B cell (primary cell): Measurements from ENCODE around the gene GRID1. TPM values are rescaled to one million over a fixed set of nuclear protein-coding genes. Genes with fewer than 3 reads are reported as not detected.

Source experiments
- ATAC-seq: fragments of 200-7000 bp; cut with Tn5 transposase; one replicate; pipeline ENCODE4 v1.10.0; 2021; ENCODE audit warnings: low read depth, mild to moderate bottlenecking, moderate number of reproducible peaks, moderate library complexity
- CTCF ChIA-PET: fragments of 350-600 bp; sonication (Branson Sonifier 250); formaldehyde crosslinking; loops from one replicate; lab custom pipeline; 2021; ENCODE audit warnings: antibody characterized with exemption, inconsistent platforms; lab: Charles Lee
- POLR2A ChIA-PET: fragments of 350-600 bp; sonication (Branson Sonifier 250); formaldehyde crosslinking; loops from one replicate; lab custom pipeline; 2021; ENCODE audit warnings: antibody characterized with exemption; lab: Charles Lee
- DNase-seq: peaks from one replicate; pipeline ENCODE4 v3.0.0; 2013
- H2AFZ ChIP-seq: 2 replicates; pipeline ENCODE4 v1.6.1; 2012; ENCODE audit warnings: mild to moderate bottlenecking, low read depth, low read length; ENCODE audit not compliant: insufficient read depth, poor library complexity, severe bottlenecking
- H3K27ac ChIP-seq, 2 donors: 1 replicate in 1 of 2; 2 replicates in 1 of 2; pipeline ENCODE4 v1.5.1; 2012 to 2013; ENCODE audit warnings: low read length in 2 of 2, mild to moderate bottlenecking in 2 of 2, moderate library complexity in 1 of 2
- H3K27me3 ChIP-seq, 4 experiments: fragments of 200-600 bp in 1 of 4; sonication (generic) in 1 of 4; replicated peaks in 1 of 4; 1 replicate in 2 of 4; 2 replicates in 2 of 4; pipeline versions ENCODE4 v1.6.1 to v1.7.0; 2013 to 2016; ENCODE audit warnings: low read length in 3 of 4, mild to moderate bottlenecking in 2 of 4, mixed read lengths in 1 of 4, moderate library complexity in 1 of 4; ENCODE audit not compliant: insufficient read depth in 4 of 4, control insufficient read depth in 3 of 4; ENCODE audit errors: control extremely low read depth in 1 of 4
- H3K36me3 ChIP-seq, 2 experiments: replicated peaks in 1 of 2; 1 replicate in 1 of 2; 2 replicates in 1 of 2; pipeline versions ENCODE4 v1.6.1 to v1.7.1; 2013; ENCODE audit warnings: low read length in 1 of 2; ENCODE audit not compliant: insufficient read depth in 2 of 2, control insufficient read depth in 1 of 2; ENCODE audit errors: control extremely low read depth in 1 of 2, extremely low read depth in 1 of 2
- H3K4me1 ChIP-seq, 2 donors: fragments of 200-600 bp in 1 of 2; sonication (generic) in 1 of 2; 1 replicate in 1 of 2; 2 replicates in 1 of 2; pipeline versions ENCODE4 v1.5.1 to v1.6.1; 2013 to 2017; ENCODE audit warnings: low read length in 2 of 2; ENCODE audit not compliant: control insufficient read depth in 2 of 2, insufficient read depth in 2 of 2
- H3K4me2 ChIP-seq: replicated peaks from 2 replicates; pipeline ENCODE3; 2012; ENCODE audit warnings: mild to moderate bottlenecking, low read depth, low read length; ENCODE audit not compliant: poor library complexity, severe bottlenecking
- H3K4me3 ChIP-seq, 5 experiments: fragments of 200-600 bp in 1 of 5; sonication (generic) in 1 of 5; 1 replicate in 3 of 5; 2 replicates in 2 of 5; pipeline versions ENCODE4 v1.5.1 to v1.7.0; 2011 to 2016; ENCODE audit warnings: low read length in 4 of 5, mild to moderate bottlenecking in 4 of 5, low read depth in 2 of 5, control low read depth in 1 of 5, moderate library complexity in 1 of 5; ENCODE audit not compliant: insufficient read depth in 1 of 5; ENCODE audit errors: control extremely low read depth in 1 of 5, extremely low read depth in 1 of 5
- H3K79me2 ChIP-seq: fragments of 200-600 bp; sonication (generic); one replicate; pipeline ENCODE4 v1.6.0; 2016; ENCODE audit warnings: low read length; ENCODE audit not compliant: control insufficient read depth, insufficient read depth
- H3K9ac ChIP-seq: fragments of 200-600 bp; sonication (generic); 2 replicates; pipeline ENCODE4 v1.6.1; 2017; ENCODE audit warnings: mild to moderate bottlenecking, low read length, moderate library complexity
- H3K9me3 ChIP-seq, 3 donors: one replicate each; pipeline versions ENCODE4 v1.6.1 to v1.7.1; 2013; ENCODE audit warnings: low read length in 2 of 3; ENCODE audit not compliant: control insufficient read depth in 2 of 3, insufficient read depth in 1 of 3; ENCODE audit errors: control extremely low read depth in 1 of 3
- H4K20me1 ChIP-seq: 2 replicates; pipeline ENCODE4 v1.6.0; 2012; ENCODE audit warnings: mild to moderate bottlenecking, low read length; ENCODE audit not compliant: insufficient read depth, control insufficient read depth, poor library complexity, severe bottlenecking
- H3K27ac Mint-ChIP-seq: one replicate; pipeline ENCODE4 v1.8.0; 2021; ENCODE audit warnings: mixed read lengths
- H3K27me3 Mint-ChIP-seq: one replicate; pipeline ENCODE4 v1.8.0; 2021; ENCODE audit warnings: mixed read lengths
- H3K4me1 Mint-ChIP-seq: one replicate; pipeline ENCODE4 v1.8.0; 2021; ENCODE audit warnings: mixed read lengths
- H3K4me3 Mint-ChIP-seq: one replicate; pipeline ENCODE4 v1.8.0; 2021; ENCODE audit warnings: mixed read lengths
- H3K9me3 Mint-ChIP-seq: one replicate; pipeline ENCODE4 v1.8.0; 2022; ENCODE audit warnings: mixed read lengths; ENCODE audit not compliant: insufficient read depth
- CTCF ChIP-seq: fragments of 200-600 bp; IDR thresholded peaks from one replicate; pipeline ENCODE4 v1.8.0; 2022; ENCODE audit warnings: antibody characterized with exemption, mild to moderate bottlenecking
- EZH2 ChIP-seq: IDR thresholded peaks from 2 replicates; pipeline ENCODE4 v1.6.1; 2012; ENCODE audit warnings: borderline replicate concordance, low read depth, mild to moderate bottlenecking, moderate library complexity, low read length; ENCODE audit not compliant: insufficient read depth, poor library complexity, severe bottlenecking
- WGBS: methylation state at CpG from one replicate; pipeline ENCODE4 v1.1.5; 2013; ENCODE audit warnings: missing lambda C conversion rate; ENCODE audit not compliant: insufficient coverage; 5-methylcytosine and 5-hydroxymethylcytosine counted together
- intact Hi-C: fragments of 100-400 bp; cut with micrococcal nuclease; formaldehyde crosslinking; loops from one replicate; pipeline ENCODE4 v1.10.0; 2022
- polyA plus RNA-seq: library from polyadenylated mRNA; depleted of rRNA; stranded (reverse); fragments of >200 nt; gene quantifications from 2 replicates; pipeline ENCODE4 v1.2.3, GENCODE V29; 2012
- total RNA-seq, 2 donors: library from RNA; stranded (reverse); fragments of 120-200 nt in 1 of 2; gene quantifications; 1 replicate in 1 of 2; 2 replicates in 1 of 2; pipeline versions ENCODE4 v1.2.3 to v1.2.4, GENCODE V29; 2013 to 2022

GRID1 gene
- total and polyA plus RNA-seq, 2 donors (not counting 1 experiment from before 2014, with no cell fraction given), result not detected

GRCh38 chr10:86194684-86195083 lies 171.9 kb downstream of the GRID1 start:
- Histone ChIP-seq H3K36me3 (no peaks in the 10 kb centered on the region), H3K9ac (no peak overlapping the region), H4K20me1 (no peaks in the 10 kb centered on the region), H3K79me2 (no peaks in the 10 kb centered on the region), H3K9me3 (peaks cover 0 to 3% (median 0%) of the 10 kb centered on the region in 3 donors), H3K27ac (no peak overlapping the region), H3K4me1 (no peaks in the 10 kb centered on the region), H3K4me3 (no peak overlapping the region), H3K27me3 (peaks cover 0 to 3% (median 0%) of the 10 kb centered on the region in 4 experiments), H3K4me2 (no peak overlapping the region), H2AFZ (no peak overlapping the region)
- no peak for TF ChIP-seq CTCF
- TF ChIP-seq EZH2, result no peak
- Mint-ChIP-seq H3K4me1 (no peaks in the 10 kb centered on the region), H3K9me3 (no peaks in the 10 kb centered on the region), H3K4me3 (no peak overlapping the region), H3K27me3 (peaks cover 23% of the 10 kb centered on the region), H3K27ac (no peak overlapping the region)
- 90% methylated on average over 5 of the region's 5 CpGs for WGBS
- no peak for DNase-seq
- no peak for ATAC-seq
- ChIA-PET POLR2A (no interaction called here), CTCF (no interaction called here)
- intact Hi-C loops, result no loop called here

GRCh38 chr10:86193841-86194240 lies 172.8 kb downstream of the GRID1 start:
- Histone ChIP-seq H2AFZ (no peak overlapping the region), H3K4me2 (no peak overlapping the region), H3K4me1 (no peaks in the 10 kb centered on the region), H3K9me3 (no peaks in the 10 kb centered on the region), H3K27me3 (peaks cover 0 to 3% (median 0%) of the 10 kb centered on the region in 4 experiments), H3K4me3 (no peak overlapping the region), H3K27ac (no peak overlapping the region), H3K36me3 (no peaks in the 10 kb centered on the region), H3K79me2 (no peaks in the 10 kb centered on the region), H3K9ac (no peak overlapping the region), H4K20me1 (no peaks in the 10 kb centered on the region)
- H3K27ac Mint-ChIP-seq, result no peak overlapping the region
- no peak overlapping the region for H3K4me3 Mint-ChIP-seq
- TF ChIP-seq EZH2, result no peak
- no peak for TF ChIP-seq CTCF
- CTCF ChIA-PET, result no interaction called here
- POLR2A ChIA-PET, result no interaction called here
- no peaks in the 10 kb centered on the region for H3K4me1 Mint-ChIP-seq
- no peaks in the 10 kb centered on the region for H3K9me3 Mint-ChIP-seq
- 82% methylated on average over 3 of the region's 4 CpGs for WGBS
- peaks cover 23% of the 10 kb centered on the region for H3K27me3 Mint-ChIP-seq
- intact Hi-C loops, result no loop called here
- ATAC-seq, result no peak
- no peak for DNase-seq
